Trophoblast cell (in vitro differentiated cells and primary cell): ENCODE measurements around the gene KRT86.
"Not testable (repeated sequence)": the region's sequence is repeated elsewhere in the genome, so short reads cannot be mapped to it uniquely, and the experiment has no call there.

Experiments used
- DNase-seq, 2 donors: peaks; one replicate each; pipeline ENCODE4 v3.0.0-alpha.2; 2016
- H2AFZ ChIP-seq: 2 replicates; pipeline ENCODE4 v1.6.1; 2013; ENCODE audit warnings: low read length, moderate library complexity, mild to moderate bottlenecking; ENCODE audit not compliant: insufficient read depth, poor library complexity
- H2AK5ac ChIP-seq: 2 replicates; pipeline ENCODE4 v1.6.1; 2013; ENCODE audit warnings: mild to moderate bottlenecking, low read length
- H2BK120ac ChIP-seq: 2 replicates; pipeline ENCODE4 v1.6.1; 2013; ENCODE audit warnings: low read length, mild to moderate bottlenecking, moderate library complexity; ENCODE audit not compliant: insufficient read depth, poor library complexity
- H2BK12ac ChIP-seq: 2 replicates; pipeline ENCODE4 v1.6.1; 2013; ENCODE audit warnings: mild to moderate bottlenecking, low read length, moderate library complexity
- H2BK5ac ChIP-seq: 2 replicates; pipeline ENCODE4 v1.6.1; 2013; ENCODE audit warnings: low read length, low read depth, moderate library complexity, mild to moderate bottlenecking; ENCODE audit not compliant: poor library complexity
- H3K14ac ChIP-seq: 2 replicates; pipeline ENCODE4 v1.6.1; 2013; ENCODE audit warnings: mild to moderate bottlenecking, low read length
- H3K18ac ChIP-seq: 2 replicates; pipeline ENCODE4 v1.6.1; 2013; ENCODE audit warnings: mild to moderate bottlenecking, low read length
- H3K23ac ChIP-seq: 2 replicates; pipeline ENCODE4 v1.6.1; 2013; ENCODE audit warnings: low read length
- H3K27ac ChIP-seq: 2 replicates; pipeline ENCODE4 v1.5.1; 2013; ENCODE audit warnings: low read depth, mild to moderate bottlenecking, inconsistent platforms, low read length, moderate library complexity
- H3K27me3 ChIP-seq: 2 replicates; pipeline ENCODE4 v1.6.1; 2013; ENCODE audit warnings: inconsistent platforms, mild to moderate bottlenecking, low read length, moderate library complexity; ENCODE audit not compliant: insufficient read depth
- H3K36me3 ChIP-seq, 2 experiments: 1 replicate in 1 of 2; 2 replicates in 1 of 2; pipeline ENCODE4 v1.6.1; 2013; ENCODE audit warnings: low read length in 2 of 2, mild to moderate bottlenecking in 2 of 2, moderate library complexity in 1 of 2; ENCODE audit not compliant: insufficient read depth in 2 of 2, control insufficient read depth in 1 of 2
- H3K4ac ChIP-seq: 2 replicates; pipeline ENCODE4 v1.6.1; 2013; ENCODE audit warnings: low read depth, mild to moderate bottlenecking, low read length, moderate library complexity
- H3K4me1 ChIP-seq, 2 experiments: 1 replicate in 1 of 2; 2 replicates in 1 of 2; pipeline ENCODE4 v1.6.1; 2013; ENCODE audit warnings: low read length in 2 of 2, mild to moderate bottlenecking in 2 of 2, moderate library complexity in 1 of 2; ENCODE audit not compliant: insufficient read depth in 2 of 2, control insufficient read depth in 1 of 2
- H3K4me2 ChIP-seq: 2 replicates; pipeline ENCODE4 v1.6.1; 2013; ENCODE audit warnings: inconsistent platforms, mild to moderate bottlenecking, low read length, moderate library complexity
- H3K4me3 ChIP-seq: 2 replicates; pipeline ENCODE4 v1.5.1; 2013; ENCODE audit warnings: mild to moderate bottlenecking, low read depth, low read length, inconsistent platforms
- H3K79me1 ChIP-seq: one replicate; pipeline ENCODE4 v1.6.1; 2013; ENCODE audit warnings: low read length
- H3K79me2 ChIP-seq: 2 replicates; pipeline ENCODE4 v1.6.1; 2013; ENCODE audit warnings: low read length, mild to moderate bottlenecking; ENCODE audit not compliant: control insufficient read depth, insufficient read depth, poor library complexity
- H3K9ac ChIP-seq: 2 replicates; pipeline ENCODE4 v1.6.1; 2013; ENCODE audit warnings: mild to moderate bottlenecking, low read length
- H3K9me3 ChIP-seq: 2 replicates; pipeline ENCODE4 v1.6.1; 2013; ENCODE audit warnings: low read depth, mild to moderate bottlenecking, control low read depth, inconsistent platforms, low read length; ENCODE audit not compliant: insufficient read depth
- H4K12ac ChIP-seq: 2 replicates; pipeline ENCODE4 v1.6.1; 2013; ENCODE audit warnings: low read depth, mild to moderate bottlenecking, low read length, moderate library complexity
- H4K8ac ChIP-seq: 2 replicates; pipeline ENCODE4 v1.6.1; 2013; ENCODE audit warnings: low read depth, mild to moderate bottlenecking, low read length, moderate library complexity
- H4K91ac ChIP-seq: one replicate; pipeline ENCODE4 v1.6.1; 2013; ENCODE audit warnings: low read depth, mild to moderate bottlenecking, low read length, moderate library complexity
- WGBS: extraction: QIAGEN DNeasy Blood & Tissue Kit; methylation state at CpG from one replicate; pipeline ENCODE4 v1.1.7; 2013; ENCODE audit warnings: missing lambda C conversion rate; ENCODE audit not compliant: insufficient read length, insufficient coverage; ENCODE audit errors: extremely low coverage; 5-methylcytosine and 5-hydroxymethylcytosine counted together

KRT86 gene

GRCh38 chr12:52240247-52240646 is 34.2 kb upstream of the KRT86 start:
- DNase-seq, H3K9ac ChIP-seq, H2AFZ ChIP-seq: not testable (repeated sequence)

GRCh38 chr12:52241205-52241842 is 33.1 kb upstream of the KRT86 start:
- Histone ChIP-seq H2BK5ac (no peak overlapping the region), H4K91ac (no peak overlapping the region), H3K4me1 (peaks cover 29 to 50% of the 10 kb centered on the region in 2 experiments), H3K27ac (no peak overlapping the region), H3K36me3 (peaks cover 72 to 82% of the 10 kb centered on the region in 2 experiments), H3K79me1 (peaks cover 3% of the 10 kb centered on the region), H3K4me2 (no peak overlapping the region), H3K9ac (no peak overlapping the region), H2AK5ac (no peak overlapping the region), H3K18ac (no peak overlapping the region), H3K9me3 (peaks cover 4% of the 10 kb centered on the region), H3K23ac (no peak overlapping the region), H4K8ac (no peak overlapping the region), H4K12ac (no peak overlapping the region), H2BK120ac (no peak overlapping the region), H2AFZ (no peak overlapping the region), H3K4ac (no peak overlapping the region), H3K4me3 (no peak overlapping the region), H3K14ac (no peak overlapping the region), H3K27me3 (no peaks in the 10 kb centered on the region), H2BK12ac (no peak overlapping the region), H3K79me2 (no peaks in the 10 kb centered on the region)
- WGBS = no CpG with 5 or more reads among the region's 11 CpGs
- peak in 1 of 2 donors; percentile 43 for DNase-seq

More at GRCh38 chr12:52240247-52240646, 34.2 kb upstream of the KRT86 start:
- H3K4me3 ChIP-seq, H3K4ac ChIP-seq, H3K23ac ChIP-seq, H4K91ac ChIP-seq, H3K79me2 ChIP-seq, H2BK5ac ChIP-seq, H2BK12ac ChIP-seq, H3K79me1 ChIP-seq, H3K27ac ChIP-seq, H3K9me3 ChIP-seq, H3K27me3 ChIP-seq, H2AK5ac ChIP-seq, H4K12ac ChIP-seq, H4K8ac ChIP-seq, H2BK120ac ChIP-seq, H3K14ac ChIP-seq, H3K4me2 ChIP-seq, H3K18ac ChIP-seq: not testable (repeated sequence)
- WGBS = no CpG with 5 or more reads among the region's 6 CpGs
- Histone ChIP-seq H3K36me3 (peaks cover 74 to 82% of the 10 kb centered on the region in 2 experiments), H3K4me1 (peaks cover 40 to 53% of the 10 kb centered on the region in 2 experiments)

- Histone ChIP-seq H2AK5ac (no peak overlapping the region), H3K9me3 (peaks cover 4% of the 10 kb centered on the region), H4K91ac (no peak overlapping the region), H3K79me1 (peaks cover 3% of the 10 kb centered on the region), H2BK12ac (peak overlapping the region; percentile 7), H2AFZ (no peak overlapping the region), H2BK120ac (no peak overlapping the region), H3K4me1 (peaks cover 25 to 47% of the 10 kb centered on the region in 2 experiments), H3K4me3 (no peak overlapping the region), H3K79me2 (no peaks in the 10 kb centered on the region), H2BK5ac (no peak overlapping the region), H4K8ac (no peak overlapping the region), H3K36me3 (peaks cover 70 to 80% of the 10 kb centered on the region in 2 experiments), H3K14ac (no peak overlapping the region), H3K4ac (no peak overlapping the region), H3K27ac (no peak overlapping the region), H3K4me2 (no peak overlapping the region), H3K9ac (no peak overlapping the region), H4K12ac (no peak overlapping the region), H3K18ac (peak overlapping the region; percentile 18), H3K27me3 (no peaks in the 10 kb centered on the region), H3K23ac (no peak overlapping the region)
- no CpG with 5 or more reads among the region's 11 CpGs for WGBS
- peak in 1 of 2 donors; percentile 7 for DNase-seq
Observed at GRCh38 chr12:52242442-52243258, 31.8 kb upstream of the KRT86 start.

GRCh38 chr12:52243259-52243855 is 31.1 kb upstream of the KRT86 start:
- DNase-seq = peak in 1 of 2 donors; percentile 48
- Histone ChIP-seq H3K4me3 (no peak overlapping the region), H3K27ac (no peak overlapping the region), H3K36me3 (peaks cover 70 to 80% of the 10 kb centered on the region in 2 experiments), H3K9me3 (peaks cover 4% of the 10 kb centered on the region), H4K12ac (no peak overlapping the region), H2AK5ac (no peak overlapping the region), H2BK12ac (peak overlapping the region; percentile 7), H3K9ac (no peak overlapping the region), H4K91ac (no peak overlapping the region), H3K23ac (no peak overlapping the region), H2BK5ac (no peak overlapping the region), H3K27me3 (no peaks in the 10 kb centered on the region), H4K8ac (no peak overlapping the region), H3K79me1 (peaks cover 3% of the 10 kb centered on the region), H3K4ac (no peak overlapping the region), H3K4me1 (peaks cover 25 to 43% of the 10 kb centered on the region in 2 experiments), H3K4me2 (no peak overlapping the region), H2BK120ac (no peak overlapping the region), H3K14ac (no peak overlapping the region), H2AFZ (no peak overlapping the region), H3K18ac (no peak overlapping the region), H3K79me2 (no peaks in the 10 kb centered on the region)
- WGBS = no CpG with 5 or more reads among the region's 5 CpGs
